NCI-H146 (cell line): ENCODE results near the gene ALDH1A2.
"Not testable (repeated sequence)": the region's sequence is repeated elsewhere in the genome, so short reads cannot be mapped to it uniquely, and the experiment has no call there.

Source experiments
- DNase-seq: peaks from one replicate; lab custom pipeline; 2025; lab: John Stamatoyannopoulos, UW

The ALDH1A2 gene

GRCh38 chr15:58040150-58040549 lies 25.4 kb downstream of the ALDH1A2 start:
- DNase-seq, result no peak

DNA sequence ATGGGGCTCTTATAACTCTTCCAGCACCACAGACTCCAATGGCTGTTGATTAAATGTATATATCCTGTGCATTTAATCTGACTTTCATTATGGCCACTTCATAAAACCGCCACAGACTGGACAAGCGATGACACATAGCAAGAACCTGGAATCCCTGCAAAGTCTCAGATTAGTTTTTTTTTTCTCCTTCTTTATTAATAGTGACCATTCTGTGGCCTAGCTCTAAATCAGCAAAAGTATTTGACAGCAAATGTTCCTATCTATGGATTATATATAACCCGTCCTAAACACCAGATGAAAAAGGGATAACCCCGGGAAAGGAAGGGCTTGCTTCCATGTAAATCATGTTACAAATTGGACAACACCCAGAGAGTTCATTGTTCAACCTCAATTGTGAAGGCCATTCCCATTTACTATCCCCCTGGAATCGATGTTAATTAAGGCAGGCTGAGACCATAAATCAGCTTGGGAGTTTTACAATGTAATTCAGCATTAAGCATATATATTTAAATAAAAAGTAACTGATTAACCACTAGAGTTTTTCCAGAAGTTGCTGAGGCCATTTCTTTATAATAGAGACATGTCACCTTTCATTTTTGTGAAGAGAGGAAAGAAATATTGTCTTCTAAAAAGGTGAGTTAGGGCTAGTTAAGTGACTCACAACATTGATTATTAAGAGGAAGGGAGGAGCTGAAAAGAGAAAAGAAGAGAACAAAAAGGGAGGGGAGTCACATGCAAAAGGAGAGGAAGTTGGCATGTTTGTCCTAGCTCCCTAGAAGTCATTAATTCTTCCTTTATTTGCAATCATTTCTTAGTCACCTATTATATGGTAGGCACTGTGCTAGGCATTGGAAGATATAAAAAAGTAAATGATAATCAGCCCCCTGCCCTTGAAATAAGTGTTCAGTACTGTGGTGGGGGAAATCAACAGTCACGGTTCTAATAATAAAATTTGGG lies 26.2 kb downstream of the ALDH1A2 start:
- no peak for DNase-seq

DNA sequence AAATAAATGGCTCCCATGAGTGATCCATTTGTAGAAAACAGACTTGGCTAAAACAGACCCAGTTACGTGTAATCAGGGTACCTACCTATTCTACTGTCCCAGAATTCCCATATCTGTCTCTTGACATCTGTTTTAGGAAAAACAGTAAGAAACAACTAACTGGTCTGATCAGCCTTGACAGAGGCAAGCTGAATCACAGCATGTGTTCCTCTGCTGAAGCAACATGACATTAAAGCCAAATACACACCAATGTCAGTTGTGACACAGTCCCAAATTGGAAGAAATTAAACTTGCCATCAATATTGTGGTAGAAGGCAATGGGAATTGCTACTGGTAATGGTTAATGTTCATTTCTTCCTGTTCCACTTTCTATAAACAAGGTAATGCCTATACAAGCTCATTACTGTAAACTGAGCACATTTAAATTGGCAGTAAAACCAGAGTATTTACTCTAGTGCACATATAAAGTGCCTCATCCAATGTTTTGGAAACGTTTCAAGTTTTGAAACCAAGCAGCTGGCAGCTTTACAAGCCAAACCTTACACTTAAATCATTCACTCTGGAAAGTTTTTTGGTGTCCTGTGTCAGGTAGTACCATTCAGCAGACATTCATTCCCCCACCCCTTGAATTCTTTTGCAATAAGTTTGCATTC lies 27.0 kb downstream of the ALDH1A2 start:
- DNase-seq, result no peak

- no peak for DNase-seq
Measured at GRCh38 chr15:58037723-58038301, 27.7 kb downstream of the ALDH1A2 start.

DNA sequence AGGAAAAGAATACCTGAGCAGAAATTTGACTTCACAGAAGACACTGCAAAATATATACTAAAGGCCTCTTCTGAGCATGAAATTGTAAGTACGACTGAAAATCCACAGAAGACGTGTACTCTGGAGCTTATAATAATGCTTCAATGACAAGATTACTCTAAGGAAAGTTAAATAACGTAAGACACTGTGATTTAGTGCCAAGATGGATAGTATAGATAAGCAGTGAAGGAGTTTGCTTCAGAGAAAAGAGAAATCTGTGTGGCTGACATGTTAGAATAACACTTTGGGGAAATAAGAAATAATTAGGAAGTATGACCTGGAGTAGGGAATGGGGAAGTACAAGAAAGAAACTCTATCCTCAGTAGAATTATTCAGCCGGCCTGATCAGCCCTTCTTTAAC lies 28.9 kb downstream of the ALDH1A2 start:
- no peak for DNase-seq

DNA sequence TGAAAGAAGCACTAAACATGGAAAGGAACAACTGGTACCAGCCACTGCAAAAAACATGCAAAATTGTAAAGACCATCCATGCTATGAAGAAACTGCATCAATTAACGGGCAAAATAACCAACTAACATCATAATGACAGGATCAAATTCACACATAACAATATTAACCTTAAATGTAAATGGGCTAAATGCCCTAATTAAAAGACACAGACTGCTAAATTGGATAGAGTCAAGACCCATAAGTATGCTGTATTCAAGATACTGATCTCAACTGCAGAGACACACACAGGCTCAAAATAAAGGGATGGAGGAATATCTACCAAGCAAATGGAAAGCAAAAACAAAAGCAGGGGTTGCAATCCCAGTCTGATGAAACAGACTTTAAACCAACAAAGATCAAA lies 37.1 kb downstream of the ALDH1A2 start:
- DNase-seq, result not testable (repeated sequence)

DNA sequence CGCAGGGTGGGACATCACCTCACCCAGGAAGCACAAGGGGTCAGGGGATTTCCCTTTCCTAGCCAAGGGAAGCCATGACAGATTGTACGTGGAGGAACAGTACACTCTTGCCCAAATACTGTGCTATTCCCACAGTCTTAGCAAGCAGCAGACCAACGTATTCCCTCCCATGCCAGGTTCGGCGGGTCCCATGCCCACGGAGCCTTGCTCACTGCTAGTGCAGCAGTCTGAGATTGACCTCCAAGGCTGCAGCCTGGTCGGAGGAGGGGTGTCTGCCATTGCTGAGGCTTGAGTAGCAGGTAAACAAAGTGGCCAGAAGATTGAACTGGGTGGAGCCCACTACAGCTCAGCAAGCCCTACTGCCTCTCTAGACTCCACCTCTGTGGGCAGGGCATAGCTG lies 39.0 kb downstream of the ALDH1A2 start:
- no peak for DNase-seq

GRCh38 chr15:58026051-58026450 lies 39.5 kb downstream of the ALDH1A2 start:
- DNase-seq, result no peak

DNA sequence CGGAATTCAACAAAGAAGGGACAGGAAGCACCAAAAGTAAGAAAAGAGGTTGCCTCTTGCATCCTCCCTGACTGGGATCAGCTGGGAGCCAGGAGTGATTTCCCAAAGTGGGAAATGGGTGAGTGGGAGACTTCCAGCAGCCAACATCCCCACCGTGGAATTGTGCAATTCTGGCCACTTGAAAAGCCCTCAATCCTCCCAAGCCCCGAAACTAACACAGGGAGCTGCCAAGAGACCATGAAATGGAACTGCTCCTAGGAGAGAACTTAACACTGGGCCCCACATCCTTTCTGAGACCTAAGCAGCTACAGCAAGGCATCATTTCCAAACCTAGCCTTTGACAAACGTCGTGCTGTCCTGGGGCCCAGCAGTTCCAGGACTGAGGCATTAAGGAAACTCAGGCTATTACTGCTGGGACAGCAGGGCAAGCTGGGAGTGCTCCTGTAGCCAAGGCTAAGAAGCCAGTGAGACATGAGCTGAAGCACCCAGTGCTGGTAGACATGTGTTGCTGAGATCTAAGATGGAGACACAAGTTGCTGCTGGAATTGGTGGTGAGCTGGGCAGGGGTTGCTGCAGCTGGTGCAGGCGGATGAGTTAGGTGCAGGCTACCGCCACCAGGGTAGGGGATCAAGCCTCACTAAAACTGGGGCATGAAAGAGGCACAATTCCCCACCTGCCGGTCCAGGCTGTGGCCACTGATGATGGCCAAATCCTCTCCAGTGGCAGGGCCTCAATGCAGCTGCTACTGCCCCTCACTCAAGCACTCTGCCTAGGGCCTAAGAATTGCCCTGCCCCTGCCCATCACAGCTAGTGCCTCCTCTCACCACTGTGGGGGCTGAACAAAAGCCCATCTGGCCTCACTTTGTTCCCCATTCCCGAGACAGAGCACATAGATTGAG lies 43.9 kb downstream of the ALDH1A2 start:
- DNase-seq, result no peak

- no peak for DNase-seq
Measured at GRCh38 chr15:58019503-58020376, 45.8 kb downstream of the ALDH1A2 start.

DNA sequence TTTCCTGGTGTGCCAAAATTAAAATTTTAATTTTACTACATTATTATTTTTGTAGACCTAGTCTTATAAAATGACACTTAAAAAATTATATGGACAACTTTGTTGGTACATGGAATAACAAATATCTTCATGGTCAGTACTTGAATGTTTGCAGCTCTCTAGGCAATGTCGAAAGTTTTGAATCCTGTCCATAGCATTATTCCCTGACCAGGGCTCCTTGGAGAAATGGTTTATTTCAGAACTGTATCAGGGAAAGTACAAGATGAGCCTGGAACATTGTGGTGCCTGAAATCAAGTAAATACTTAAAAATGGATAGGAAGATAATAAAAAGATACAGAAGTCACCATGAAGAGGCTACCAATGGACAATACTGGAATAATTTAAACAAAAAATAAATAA lies 47.6 kb downstream of the ALDH1A2 start:
- no peak for DNase-seq

- DNase-seq, result no peak
Measured at GRCh38 chr15:58016581-58017175, 48.8 kb downstream of the ALDH1A2 start.

GRCh38 chr15:58015565-58015964 lies 49.9 kb downstream of the ALDH1A2 start:
- DNase-seq, result no peak

- DNase-seq, result no peak
Measured at GRCh38 chr15:58014470-58014869, 51.0 kb downstream of the ALDH1A2 start.

- DNase-seq, result no peak
Measured at GRCh38 chr15:58014040-58014439, 51.5 kb downstream of the ALDH1A2 start.

DNA sequence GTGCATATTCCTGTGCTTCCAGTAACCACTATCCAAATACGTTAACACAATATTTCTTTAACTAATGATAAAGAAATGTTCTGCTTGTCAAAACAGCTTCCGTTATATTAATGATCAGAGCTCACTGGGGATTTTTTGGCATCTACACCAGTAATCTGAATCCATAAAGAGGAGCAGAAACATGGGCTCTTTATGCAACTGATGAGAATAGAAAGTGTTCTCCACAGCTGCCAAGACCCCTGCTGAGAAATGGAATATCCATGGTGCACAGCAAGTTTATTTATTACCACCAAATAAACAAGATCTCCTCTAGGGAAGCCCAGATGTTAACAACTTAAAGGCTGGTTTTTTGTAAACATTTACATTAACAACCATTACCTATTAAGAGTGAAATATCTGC lies 54.5 kb downstream of the ALDH1A2 start:
- no peak for DNase-seq

- DNase-seq, result no peak
Measured at GRCh38 chr15:58003810-58004209, 61.7 kb downstream of the ALDH1A2 start.

- no peak for DNase-seq
Measured at GRCh38 chr15:58002338-58003126, 63.0 kb downstream of the ALDH1A2 start.

DNA sequence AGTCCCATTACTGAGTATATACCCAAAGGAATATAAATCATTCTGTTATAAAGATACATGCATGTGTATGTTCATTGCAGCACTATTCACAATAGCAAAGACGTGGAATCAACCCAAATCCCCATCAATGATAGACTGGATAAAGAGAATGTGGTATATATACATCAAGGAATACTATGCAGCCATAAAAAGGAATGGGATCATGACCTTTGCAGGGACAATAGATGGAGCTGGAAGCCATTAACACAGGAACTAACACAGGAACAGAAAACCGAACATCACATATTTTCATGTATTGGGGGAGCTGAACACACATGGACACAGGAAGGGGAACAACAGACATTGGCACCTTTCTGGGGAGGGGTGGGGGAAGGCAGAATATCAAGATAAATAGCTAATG lies 65.8 kb downstream of the ALDH1A2 start:
- DNase-seq, result not testable (repeated sequence)

- no peak for DNase-seq
Measured at GRCh38 chr15:57996561-57996960, 69.0 kb downstream of the ALDH1A2 start.
